ENCODE data around the gene PLXNA4. TPM values are rescaled to one million over a fixed set of nuclear protein-coding genes. Genes with fewer than 3 reads are reported as not detected.
A peak's percentile ranks its signal among the peaks of the same experiment; 100 is the strongest.

PLXNA4 gene
- total RNA-seq, 4 donors from 2014 or later, result 0.31 to 0.66 (median 0.43) TPM

GRCh38 chr7:132584796-132585494, 8.7 kb upstream of the PLXNA4 start:
- ATAC-seq, result no peak
- intact Hi-C loops (cut with DNase I; ENCODE audit: low total_unique reads), result loop anchor here (1.0 to 5.0 kb wide), 2 partner anchors 14 to 638 kb away; no protein-coding TSS in a partner anchor

DNA sequence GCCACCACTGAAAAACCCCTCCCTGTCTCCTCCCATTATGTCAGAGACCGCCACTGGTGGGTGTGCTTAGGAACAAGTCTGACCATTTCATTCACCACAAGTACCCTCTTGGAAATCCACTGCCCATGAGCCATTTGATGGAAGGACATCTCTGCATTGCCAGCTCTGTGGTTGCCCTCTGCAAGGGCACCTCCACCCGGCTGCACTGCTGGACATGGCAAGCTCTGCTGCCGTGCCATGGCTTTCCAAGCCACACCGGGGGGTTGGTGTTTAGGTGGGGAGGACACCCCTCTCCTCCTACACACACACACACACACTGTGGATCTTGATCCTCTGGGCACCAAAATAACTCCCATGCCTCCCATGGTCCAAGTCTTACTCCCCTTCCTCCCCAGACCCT, 5.2 kb upstream of the PLXNA4 start:
- TF ChIP-seq POLR2A (IDR thresholded peaks at IDR 0.05) (no peak), CTCF (IDR thresholded peaks at IDR 0.05 in 4 of 5, conservative IDR thresholded peaks at IDR 0.05 in 1 of 5) (no peak)

More at GRCh38 chr7:132584796-132585494, 8.7 kb upstream of the PLXNA4 start:
- Histone ChIP-seq H3K27me3 (no peaks in the 10 kb centered on the region), H3K27ac (no peak overlapping the region), H3K9me3 (no peaks in the 10 kb centered on the region), H3K4me3 (no peak overlapping the region), H3K36me3 (no peaks in the 10 kb centered on the region), H3K4me1 (no peaks in the 10 kb centered on the region)
- in situ Hi-C loops (cut with MboI; ENCODE audit: low sequenced_read_pairs in 4 of 4), result loop anchor here in 3 of 4 donors (25.0 kb wide), 2 partner anchors 648 to 898 kb away; no protein-coding TSS in a partner anchor
- DNase-seq, result no peak
- TF ChIP-seq POLR2A (IDR thresholded peaks at IDR 0.05) (no peak), CTCF (IDR thresholded peaks at IDR 0.05 in 4 of 5, conservative IDR thresholded peaks at IDR 0.05 in 1 of 5) (no peak)

GRCh38 chr7:132580717-132581285, 4.5 kb upstream of the PLXNA4 start:
- in situ Hi-C loops (cut with MboI; ENCODE audit: low sequenced_read_pairs in 4 of 4) (loop anchor here in 3 of 4 donors (25.0 kb wide), 2 partner anchors 644 to 894 kb away; no protein-coding TSS in a partner anchor), intact Hi-C loops (cut with DNase I; ENCODE audit: low total_unique reads) (loop anchor here (1.0 to 5.0 kb wide), 2 partner anchors 262 to 634 kb away; no protein-coding TSS in a partner anchor)
- H3K27me3 ChIP-seq, result peaks cover 0 to under 1% (median 0%) of the 10 kb centered on the region in 3 donors
- H3K9me3 ChIP-seq, result no peaks in the 10 kb centered on the region
- no peak overlapping the region for H3K27ac ChIP-seq
- no peaks in the 10 kb centered on the region for H3K36me3 ChIP-seq
- H3K4me3 ChIP-seq, result no peak overlapping the region
- no peak for TF ChIP-seq POLR2A (IDR thresholded peaks at IDR 0.05)
- TF ChIP-seq CTCF (IDR thresholded peaks at IDR 0.05 in 4 of 5, conservative IDR thresholded peaks at IDR 0.05 in 1 of 5), result peak; percentile 55 to 77 (median 64)
- DNase-seq, result peak; percentile 40 to 50
- peak; percentile 62 to 68 for ATAC-seq
- H3K4me1 ChIP-seq, result peaks cover 0 to 15% of the 10 kb centered on the region in 2 donors

More for the DNA sequence above, 5.2 kb upstream of the PLXNA4 start:
- ATAC-seq (no peak), DNase-seq (no peak)
- H3K4me3 ChIP-seq, result no peak overlapping the region
- H3K9me3 ChIP-seq, result no peaks in the 10 kb centered on the region
- intact Hi-C loops (cut with DNase I; ENCODE audit: low total_unique reads) (loop anchor here (5.0 kb wide), 1 partner anchor 634 kb away; no protein-coding TSS in a partner anchor), in situ Hi-C loops (cut with MboI; ENCODE audit: low sequenced_read_pairs in 4 of 4) (loop anchor here in 3 of 4 donors (25.0 kb wide), 2 partner anchors 644 to 894 kb away; no protein-coding TSS in a partner anchor)
- H3K36me3 ChIP-seq, result no peaks in the 10 kb centered on the region
- H3K27me3 ChIP-seq, result no peaks in the 10 kb centered on the region
- peaks cover 0 to 9% of the 10 kb centered on the region in 2 donors for H3K4me1 ChIP-seq
- no peak overlapping the region for H3K27ac ChIP-seq

DNA sequence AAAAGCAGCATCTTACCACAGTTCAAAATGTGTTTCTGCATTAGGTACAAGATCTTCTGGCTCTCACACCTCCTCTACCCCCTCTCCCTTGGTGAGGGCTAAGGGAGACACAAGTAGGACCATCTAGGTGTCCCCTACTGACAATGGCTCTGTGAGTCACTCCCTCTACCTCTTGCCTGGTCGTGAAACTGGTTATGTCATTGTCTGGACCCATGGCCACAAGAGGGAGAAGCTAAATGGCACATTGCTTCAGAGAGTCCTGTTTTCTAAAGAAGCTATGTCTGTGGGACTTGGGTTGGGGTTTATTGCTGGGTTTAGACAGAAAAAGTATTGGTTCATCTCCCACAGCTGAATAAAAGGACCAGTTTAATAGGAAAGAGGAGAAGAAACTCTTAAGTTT, 4.0 kb upstream of the PLXNA4 start:
- Histone ChIP-seq H3K27me3 (peaks cover 0 to 5% (median 4%) of the 10 kb centered on the region in 3 donors), H3K9me3 (no peaks in the 10 kb centered on the region), H3K36me3 (no peaks in the 10 kb centered on the region), H3K4me3 (no peak overlapping the region), H3K27ac (no peak overlapping the region), H3K4me1 (peaks cover 5 to 20% of the 10 kb centered on the region in 2 donors)
- in situ Hi-C loops (cut with MboI; ENCODE audit: low sequenced_read_pairs in 4 of 4), result loop anchor here in 3 of 4 donors (25.0 kb wide), 2 partner anchors 643 to 893 kb away; no protein-coding TSS in a partner anchor
- DNase-seq (no peak), ATAC-seq (no peak)
- intact Hi-C loops (cut with DNase I; ENCODE audit: low total_unique reads), result loop anchor here (1.0 to 5.0 kb wide), 2 partner anchors 262 to 633 kb away; no protein-coding TSS in a partner anchor
- TF ChIP-seq CTCF (IDR thresholded peaks at IDR 0.05 in 4 of 5, conservative IDR thresholded peaks at IDR 0.05 in 1 of 5) (no peak), POLR2A (IDR thresholded peaks at IDR 0.05) (no peak)
